Lung (tissue), 12 donors: Measurements from ENCODE around the gene FOXO1. TPM values are rescaled to one million over a fixed set of nuclear protein-coding genes. Genes with fewer than 3 reads are reported as not detected.

Experiments used
- ATAC-seq: fragments of 200-7000 bp; cut with Tn5 transposase; one replicate; pipeline ENCODE4 v1.9.1; 2020; ENCODE audit warnings: moderate number of reproducible peaks; ENCODE audit not compliant: insufficient read depth, low FRiP score
- DNase-seq, 3 donors: peaks; one replicate each; pipeline ENCODE4 v3.0.0-alpha.2; 2013 to 2017
- H3K27ac ChIP-seq, 2 donors: one replicate each; pipeline ENCODE4 v1.5.1; 2013; ENCODE audit warnings: mild to moderate bottlenecking in 2 of 2, moderate library complexity in 2 of 2, control low read depth in 1 of 2, inconsistent platforms in 1 of 2, low read depth in 1 of 2, low read length in 1 of 2
- H3K27me3 ChIP-seq, 3 donors: one replicate each; pipeline ENCODE4 v1.5.1; 2013; ENCODE audit warnings: low read length in 2 of 3; ENCODE audit not compliant: control insufficient read depth in 3 of 3, insufficient read depth in 3 of 3
- H3K36me3 ChIP-seq, 4 donors: one replicate each; pipeline ENCODE4 v1.5.1; 2013; ENCODE audit warnings: low read length in 4 of 4, mild to moderate bottlenecking in 1 of 4, moderate library complexity in 1 of 4; ENCODE audit not compliant: control insufficient read depth in 4 of 4, insufficient read depth in 4 of 4
- H3K4me1 ChIP-seq, 5 donors: one replicate each; pipeline ENCODE4 v1.5.1; 2013; ENCODE audit warnings: low read length in 5 of 5, mild to moderate bottlenecking in 2 of 5, moderate library complexity in 1 of 5; ENCODE audit not compliant: control insufficient read depth in 5 of 5, insufficient read depth in 5 of 5
- H3K4me3 ChIP-seq: one replicate; pipeline ENCODE4 v1.5.1; 2013; ENCODE audit warnings: mild to moderate bottlenecking, control low read depth, moderate library complexity
- H3K9ac ChIP-seq, 2 donors: one replicate each; pipeline ENCODE4 v1.5.1; 2013; ENCODE audit warnings: low read length in 2 of 2, control low read depth in 1 of 2; ENCODE audit not compliant: insufficient read depth in 1 of 2
- H3K9me3 ChIP-seq, 4 donors: one replicate each; pipeline ENCODE4 v1.5.1; 2013; ENCODE audit warnings: low read length in 3 of 4, mild to moderate bottlenecking in 1 of 4, moderate library complexity in 1 of 4; ENCODE audit not compliant: control insufficient read depth in 4 of 4, insufficient read depth in 3 of 4
- WGBS, 2 donors: extraction: QIAGEN DNeasy Blood & Tissue Kit; methylation state at CpG; one replicate each; pipeline ENCODE4 v1.1.7; 2013; 5-methylcytosine and 5-hydroxymethylcytosine counted together
- polyA plus RNA-seq, 2 donors: library from polyadenylated mRNA; stranded (reverse); fragments of 200-250 nt; gene quantifications; one replicate each; pipeline ENCODE4 v1.2.1, GENCODE V29; 2013
- total RNA-seq, 2 donors: library from RNA; depleted of rRNA in 1 of 2; stranded (reverse); fragments of >200 nt in 1 of 2; gene quantifications; one replicate each; pipeline ENCODE4 v1.2.1, GENCODE V29; 2014 to 2021
- TF ChIP-seq, protein P1 (sequence below): IDR thresholded peaks from 2 replicates; pipeline ENCODE4 v1.5.1; 2012; ENCODE audit warnings: mild to moderate bottlenecking; ENCODE audit errors: control extremely low read depth, extremely low read depth
- donor health status: control.
- donor health status: control.
- donor health status: Bipolar disorder and iron deficiency.
- donor health status: healthy.
- donor health status: DM: yes; HTN: yes; CAD: no.

FOXO1 gene
- total and polyA plus RNA-seq, 4 donors, result 4.1 to 37.1 (median 21.3) TPM

DNA sequence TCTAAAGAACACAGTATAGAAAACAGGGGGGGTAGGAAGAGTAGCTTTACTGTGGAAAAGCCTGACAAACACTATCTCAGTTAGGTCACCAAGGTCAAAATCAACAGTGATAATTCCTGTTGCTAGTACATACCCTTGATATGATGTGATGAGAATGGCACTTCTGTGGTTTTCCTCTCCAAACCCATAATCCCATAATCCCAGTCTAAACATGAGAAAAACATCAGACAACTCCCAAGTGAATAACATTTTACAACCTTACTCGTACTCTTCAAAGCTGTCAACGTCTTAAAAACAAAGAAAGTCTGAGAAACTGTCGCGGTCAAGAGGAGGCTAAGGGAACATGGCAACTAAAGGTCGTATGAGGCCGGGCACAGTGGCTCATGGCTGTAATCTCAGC lies 137.6 kb downstream of the FOXO1 start:
- H3K9me3 ChIP-seq, result peaks cover 0 to 3% (median 1%) of the 10 kb centered on the region in 4 donors
- H3K27ac ChIP-seq, result no peak overlapping the region
- no peak overlapping the region for H3K4me3 ChIP-seq
- ATAC-seq, result no peak
- no peak for DNase-seq
- H3K9ac ChIP-seq, result no peak overlapping the region
- WGBS, 2 donors, result 96 to 97% methylated on average over 6 of the region's 6 CpGs
- H3K4me1 ChIP-seq, result no peaks in the 10 kb centered on the region
- no peaks in the 10 kb centered on the region for H3K36me3 ChIP-seq
- TF ChIP-seq, protein P1, sequence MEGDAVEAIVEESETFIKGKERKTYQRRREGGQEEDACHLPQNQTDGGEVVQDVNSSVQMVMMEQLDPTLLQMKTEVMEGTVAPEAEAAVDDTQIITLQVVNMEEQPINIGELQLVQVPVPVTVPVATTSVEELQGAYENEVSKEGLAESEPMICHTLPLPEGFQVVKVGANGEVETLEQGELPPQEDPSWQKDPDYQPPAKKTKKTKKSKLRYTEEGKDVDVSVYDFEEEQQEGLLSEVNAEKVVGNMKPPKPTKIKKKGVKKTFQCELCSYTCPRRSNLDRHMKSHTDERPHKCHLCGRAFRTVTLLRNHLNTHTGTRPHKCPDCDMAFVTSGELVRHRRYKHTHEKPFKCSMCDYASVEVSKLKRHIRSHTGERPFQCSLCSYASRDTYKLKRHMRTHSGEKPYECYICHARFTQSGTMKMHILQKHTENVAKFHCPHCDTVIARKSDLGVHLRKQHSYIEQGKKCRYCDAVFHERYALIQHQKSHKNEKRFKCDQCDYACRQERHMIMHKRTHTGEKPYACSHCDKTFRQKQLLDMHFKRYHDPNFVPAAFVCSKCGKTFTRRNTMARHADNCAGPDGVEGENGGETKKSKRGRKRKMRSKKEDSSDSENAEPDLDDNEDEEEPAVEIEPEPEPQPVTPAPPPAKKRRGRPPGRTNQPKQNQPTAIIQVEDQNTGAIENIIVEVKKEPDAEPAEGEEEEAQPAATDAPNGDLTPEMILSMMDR, result no peak
- H3K27me3 ChIP-seq, result no peaks in the 10 kb centered on the region

DNA sequence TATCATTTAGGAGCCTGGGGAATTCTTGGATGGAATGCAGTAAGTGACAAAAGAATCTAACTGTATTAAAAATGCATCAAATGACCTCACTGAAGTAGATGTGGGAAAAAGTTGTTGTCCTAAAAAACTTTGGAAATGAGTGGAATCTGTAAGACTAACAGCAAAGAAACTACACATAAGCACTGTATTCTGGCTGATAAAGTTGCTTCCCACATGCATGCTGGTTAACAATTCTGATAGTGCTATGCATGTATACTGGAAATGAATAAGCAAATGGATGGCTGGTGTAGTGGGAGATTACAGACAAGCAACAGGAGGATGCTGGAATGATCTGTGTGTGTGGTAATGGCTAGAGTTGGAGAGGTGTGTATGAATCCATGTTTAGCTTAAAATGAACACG lies 138.5 kb downstream of the FOXO1 start:
- no peaks in the 10 kb centered on the region for H3K4me1 ChIP-seq
- TF ChIP-seq, protein P1, result no peak
- WGBS, 2 donors, result 75 to 83% methylated on average over 1 of the region's 1 CpG
- H3K4me3 ChIP-seq, result no peak overlapping the region
- H3K36me3 ChIP-seq, result no peaks in the 10 kb centered on the region
- H3K27ac ChIP-seq, result no peak overlapping the region
- no peak for ATAC-seq
- H3K27me3 ChIP-seq, result no peaks in the 10 kb centered on the region
- H3K9me3 ChIP-seq, result peaks cover 0 to 3% (median 1%) of the 10 kb centered on the region in 4 donors
- DNase-seq, result no peak
- no peak overlapping the region for H3K9ac ChIP-seq

DNA sequence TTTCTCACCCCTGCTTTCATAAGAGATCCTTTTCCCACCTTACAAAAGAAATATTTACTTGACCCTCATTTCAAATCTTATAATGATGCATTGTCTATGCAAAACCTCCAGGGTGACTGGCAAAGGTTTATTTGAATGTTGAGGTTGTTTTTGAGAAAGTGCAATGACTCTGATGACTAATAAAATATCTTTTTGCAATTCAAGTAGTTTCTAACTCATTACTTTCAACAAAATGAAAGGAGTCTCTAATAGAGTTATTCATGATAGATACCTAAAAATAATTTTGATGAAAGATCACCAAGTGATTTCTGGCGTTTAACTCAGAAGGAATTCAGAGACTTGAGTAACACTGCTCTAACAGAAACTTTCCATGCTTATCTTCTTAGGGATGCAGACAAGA lies 144.2 kb downstream of the FOXO1 start:
- Histone ChIP-seq H3K9ac (no peak overlapping the region), H3K36me3 (no peaks in the 10 kb centered on the region), H3K4me3 (no peak overlapping the region), H3K9me3 (no peaks in the 10 kb centered on the region), H3K4me1 (peaks cover 0 to 3% (median 0%) of the 10 kb centered on the region in 5 donors), H3K27ac (no peak overlapping the region), H3K27me3 (no peaks in the 10 kb centered on the region)
- ATAC-seq, result no peak
- TF ChIP-seq, protein P1, result no peak
- 85 to 88% methylated on average over 1 of the region's 1 CpG for WGBS, 2 donors
- no peak for DNase-seq

DNA sequence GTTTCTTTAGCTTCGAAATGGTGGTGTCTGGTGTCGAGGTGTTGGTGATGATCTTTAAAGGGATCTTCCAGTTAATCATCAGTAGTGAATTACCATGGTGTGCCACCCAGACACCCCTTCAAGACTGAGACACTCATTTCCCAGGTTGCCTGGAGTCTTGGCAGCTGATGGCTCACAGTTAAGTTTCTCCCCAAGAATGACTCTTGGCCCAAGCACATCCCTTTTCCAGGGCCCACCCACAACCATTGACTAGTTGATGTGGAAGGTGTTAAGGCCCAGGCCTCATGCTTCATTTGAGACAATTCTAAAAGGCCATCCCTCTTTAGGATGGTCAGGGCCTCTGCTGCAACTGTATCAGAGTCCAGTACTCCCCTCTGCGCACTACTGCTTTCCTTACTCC lies 145.5 kb downstream of the FOXO1 start:
- Histone ChIP-seq H3K9me3 (no peaks in the 10 kb centered on the region), H3K4me1 (peaks cover 0 to 5% (median 0%) of the 10 kb centered on the region in 5 donors), H3K36me3 (no peaks in the 10 kb centered on the region), H3K27me3 (no peaks in the 10 kb centered on the region), H3K9ac (no peak overlapping the region), H3K4me3 (no peak overlapping the region), H3K27ac (no peak overlapping the region)
- TF ChIP-seq, protein P1, result no peak
- DNase-seq (no peak), ATAC-seq (no peak)
- WGBS, 2 donors, result 96 to 99% methylated on average over 3 of the region's 3 CpGs
